Chondrocyte (in vitro differentiated cells): ENCODE results near the gene NLRP6. TPM values are rescaled to one million over a fixed set of nuclear protein-coding genes. Genes with fewer than 3 reads are reported as not detected.

Experiments used
- DNase-seq: peaks from one replicate; pipeline ENCODE4 v3.0.0; 2021; ENCODE audit warnings: mixed read lengths, low spot score
- H3K27ac Mint-ChIP-seq: one replicate; pipeline ENCODE4 v1.8.0; 2021; ENCODE audit warnings: mild to moderate bottlenecking, moderate library complexity, mixed read lengths; ENCODE audit not compliant: unreplicated experiment
- H3K27me3 Mint-ChIP-seq: 2 replicates; pipeline ENCODE4 v1.8.0; 2021; ENCODE audit warnings: low read depth, mixed read lengths
- H3K36me3 Mint-ChIP-seq: 2 replicates; pipeline ENCODE4 v1.8.0; 2021; ENCODE audit warnings: low read depth, mixed read lengths
- H3K4me1 Mint-ChIP-seq: 2 replicates; pipeline ENCODE4 v1.8.0; 2021; ENCODE audit warnings: low read depth, mild to moderate bottlenecking, mixed read lengths
- H3K4me3 Mint-ChIP-seq: one replicate; pipeline ENCODE4 v1.8.0; 2021; ENCODE audit warnings: mild to moderate bottlenecking, moderate library complexity, mixed read lengths; ENCODE audit not compliant: unreplicated experiment
- H3K9me3 Mint-ChIP-seq: 2 replicates; pipeline ENCODE4 v1.8.0; 2021; ENCODE audit warnings: low read depth, mixed read lengths
- CTCF ChIP-seq: fragments of 200-600 bp; sonication (generic); IDR thresholded peaks from 2 replicates; pipeline ENCODE4 v1.5.0; 2021; ENCODE audit warnings: antibody characterized with exemption, mild to moderate bottlenecking, moderate library complexity
- total RNA-seq: library from RNA; stranded (reverse); gene quantifications from 3 replicates; pipeline ENCODE4 v1.2.1, GENCODE V29; 2021

The NLRP6 gene
- total RNA-seq, 1 donor from 2014 or later: not detected

DNA sequence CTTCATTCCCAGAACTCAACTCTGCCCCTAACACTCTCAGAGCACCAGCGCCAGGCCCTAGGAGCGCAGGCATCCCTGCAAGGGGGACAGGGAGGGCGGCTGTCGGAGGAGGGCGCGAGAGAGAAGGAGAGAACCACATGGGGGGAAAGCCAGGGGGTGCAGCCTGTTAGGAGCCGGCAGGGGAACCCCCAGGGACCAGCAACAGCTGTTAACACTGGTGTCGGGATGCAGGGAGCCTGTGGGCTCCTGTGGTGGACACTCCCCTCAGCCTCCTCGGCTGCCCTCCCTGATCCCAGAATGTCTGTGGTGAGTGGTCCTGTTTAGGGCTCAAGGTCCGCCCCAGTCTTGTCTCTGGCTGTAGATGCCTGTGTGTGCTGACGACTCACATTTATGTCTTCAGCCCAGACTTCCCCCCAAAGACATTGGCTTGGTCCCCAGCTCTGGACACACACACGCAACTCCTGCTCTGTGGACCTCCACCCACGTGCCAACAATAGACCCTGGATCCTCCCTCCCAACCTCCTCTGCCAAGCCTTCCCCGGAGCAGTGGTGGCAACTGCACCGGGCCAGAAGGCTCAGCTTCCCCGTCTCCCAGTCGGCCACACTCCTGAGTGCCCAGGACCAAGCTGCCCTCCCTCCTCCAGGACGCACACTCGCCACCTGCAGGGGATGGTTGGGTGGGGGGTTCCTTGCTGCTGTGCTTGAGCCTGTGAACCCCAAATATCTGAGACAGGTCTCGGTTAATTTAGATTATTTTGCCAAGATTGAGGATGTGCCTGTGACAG lies 21.9 kb downstream of the NLRP6 start:
- no peak overlapping the region for H3K4me3 Mint-ChIP-seq

GRCh38 chr11:303363-303762 lies 25.2 kb downstream of the NLRP6 start:
- Mint-ChIP-seq H3K4me3 (no peak overlapping the region), H3K4me1 (peaks cover 15% of the 10 kb centered on the region), H3K27me3 (no peaks in the 10 kb centered on the region), H3K27ac (no peak overlapping the region), H3K9me3 (no peaks in the 10 kb centered on the region), H3K36me3 (no peaks in the 10 kb centered on the region)
- peak; percentile 39 for DNase-seq
- TF ChIP-seq CTCF: no peak

More for the DNA sequence above, 21.9 kb downstream of the NLRP6 start:
- Mint-ChIP-seq H3K4me1 (peaks cover 3% of the 10 kb centered on the region), H3K9me3 (no peaks in the 10 kb centered on the region), H3K36me3 (no peaks in the 10 kb centered on the region), H3K27me3 (no peaks in the 10 kb centered on the region), H3K27ac (no peak overlapping the region)
- DNase-seq: peak; percentile 83
- TF ChIP-seq CTCF: no peak

DNA sequence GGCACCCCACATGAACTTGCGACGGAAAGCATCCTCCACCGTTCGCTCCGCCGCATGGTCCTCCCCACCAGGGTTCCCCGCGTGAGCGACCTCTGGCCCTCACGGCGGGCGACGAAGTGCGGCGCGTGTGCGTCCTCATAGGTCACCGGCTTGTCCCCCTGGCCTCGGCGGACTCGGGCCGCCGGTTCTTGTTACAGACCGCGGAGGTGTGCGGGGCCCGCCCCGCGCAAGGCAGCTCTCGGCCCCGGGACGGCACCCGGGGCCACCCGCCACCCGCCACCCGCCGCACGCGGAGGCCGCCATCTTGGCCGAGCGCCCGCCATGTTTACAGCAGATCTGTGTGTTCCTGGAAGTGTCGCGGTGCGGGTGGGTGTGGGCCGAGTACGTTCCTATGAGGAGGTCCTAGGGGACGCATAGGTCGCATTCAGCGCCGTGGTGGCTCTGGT lies 25.9 kb downstream of the NLRP6 start:
- DNase-seq: peak; percentile 87
- TF ChIP-seq CTCF: no peak
- peaks cover 23% of the 10 kb centered on the region for H3K4me1 Mint-ChIP-seq
- H3K9me3 Mint-ChIP-seq: no peaks in the 10 kb centered on the region
- no peak overlapping the region for H3K27ac Mint-ChIP-seq
- H3K4me3 Mint-ChIP-seq: no peak overlapping the region
- H3K36me3 Mint-ChIP-seq: no peaks in the 10 kb centered on the region
- no peaks in the 10 kb centered on the region for H3K27me3 Mint-ChIP-seq

- peaks cover 33% of the 10 kb centered on the region for H3K4me1 Mint-ChIP-seq
- H3K27me3 Mint-ChIP-seq: no peaks in the 10 kb centered on the region
- no peaks in the 10 kb centered on the region for H3K9me3 Mint-ChIP-seq
- no peak for DNase-seq
- H3K4me3 Mint-ChIP-seq: no peak overlapping the region
- no peak overlapping the region for H3K27ac Mint-ChIP-seq
- no peaks in the 10 kb centered on the region for H3K36me3 Mint-ChIP-seq
- peak; percentile 79 for TF ChIP-seq CTCF
Observed at GRCh38 chr11:304915-305843, 27.0 kb downstream of the NLRP6 start.

DNA sequence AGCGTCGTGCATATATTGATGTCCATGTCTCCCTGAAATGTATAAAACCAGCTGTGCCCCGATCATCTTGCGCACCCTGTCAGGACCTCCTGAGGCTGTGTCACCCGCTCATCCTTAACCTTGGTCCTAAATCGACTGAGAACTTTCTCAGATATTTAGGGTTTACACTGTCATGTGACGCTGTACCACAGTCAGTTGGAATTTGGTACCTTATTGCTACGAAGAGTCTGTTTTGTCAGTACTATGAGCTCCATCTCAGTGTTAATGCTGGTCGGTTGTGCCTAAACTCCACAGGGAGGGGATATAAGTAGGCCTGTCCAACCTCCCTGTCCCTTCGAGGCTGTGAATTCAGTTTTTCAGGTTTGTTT lies 27.6 kb downstream of the NLRP6 start:
- no peak overlapping the region for H3K27ac Mint-ChIP-seq
- TF ChIP-seq CTCF: no peak
- H3K9me3 Mint-ChIP-seq: no peaks in the 10 kb centered on the region
- peaks cover 33% of the 10 kb centered on the region for H3K4me1 Mint-ChIP-seq
- H3K27me3 Mint-ChIP-seq: no peaks in the 10 kb centered on the region
- H3K36me3 Mint-ChIP-seq: no peaks in the 10 kb centered on the region
- DNase-seq: no peak
- no peak overlapping the region for H3K4me3 Mint-ChIP-seq
